ENCODE data around the gene SIGMAR1.
A peak's percentile ranks its signal among the peaks of the same experiment; 100 is the strongest.
"Not testable (repeated sequence)": the region's sequence is repeated elsewhere in the genome, so short reads cannot be mapped to it uniquely, and the experiment has no call there.

SIGMAR1 gene

GRCh38 chr9:34654323-34655051 is 16.9 kb upstream of the SIGMAR1 start:
- DNase-seq (ENCODE audit: low spot score), result no peak

- DNase-seq (ENCODE audit: low spot score), result no peak
These were observed 15.8 kb upstream of the SIGMAR1 start for GRCh38 chr9:34653151-34654072.

GRCh38 chr9:34652602-34653000 is 15.0 kb upstream of the SIGMAR1 start:
- no peak for DNase-seq (ENCODE audit: low spot score)

GRCh38 chr9:34651876-34652601 is 14.5 kb upstream of the SIGMAR1 start, which contains the start of gene IL11RA:
TSS of gene IL11RA (plus strand) at chr9:34652185. CDS start at chr9:34655218, 3,033 bp downstream.
- peak; percentile 63 for DNase-seq (ENCODE audit: low spot score)

- DNase-seq (ENCODE audit: low spot score), result no peak
These were observed 13.7 kb upstream of the SIGMAR1 start for GRCh38 chr9:34651321-34651720.

GRCh38 chr9:34650816-34651215 is 13.2 kb upstream of the SIGMAR1 start:
- DNase-seq (ENCODE audit: low spot score), result no peak

GRCh38 chr9:34648673-34649072 is 11.1 kb upstream of the SIGMAR1 start:
- no peak for DNase-seq (ENCODE audit: low spot score)

GRCh38 chr9:34647651-34648050 is 10.1 kb upstream of the SIGMAR1 start:
- DNase-seq (ENCODE audit: low spot score), result peak; percentile 31

GRCh38 chr9:34647084-34647403 is 9.5 kb upstream of the SIGMAR1 start:
- DNase-seq (ENCODE audit: low spot score), result no peak

GRCh38 chr9:34646211-34647083 is 8.9 kb upstream of the SIGMAR1 start, which contains the start of gene GALT:
TSS of gene GALT (plus strand) at chr9:34646675. CDS start at chr9:34646705, 30 bp downstream.
- peak; percentile 97 for DNase-seq (ENCODE audit: low spot score)

GRCh38 chr9:34644766-34645314 is 7.3 kb upstream of the SIGMAR1 start:
- no peak for DNase-seq (ENCODE audit: low spot score)

GRCh38 chr9:34642679-34643078 is 5.1 kb upstream of the SIGMAR1 start:
- no peak for DNase-seq (ENCODE audit: low spot score)

- DNase-seq (ENCODE audit: low spot score), result not testable (repeated sequence)
These were observed 1.7 kb upstream of the SIGMAR1 start for GRCh38 chr9:34639322-34639721.

- DNase-seq (ENCODE audit: low spot score), result no peak
These were observed 505 bp upstream of the SIGMAR1 start for GRCh38 chr9:34638138-34638445.

- no peak for DNase-seq (ENCODE audit: low spot score)
These were observed 714 bp downstream of the SIGMAR1 start for GRCh38 chr9:34636791-34637355.

- no peak for DNase-seq (ENCODE audit: low spot score)
These were observed 2.0 kb downstream of the SIGMAR1 start for GRCh38 chr9:34635556-34635955.

GRCh38 chr9:34634551-34635248 is 2.9 kb downstream of the SIGMAR1 start:
- DNase-seq (ENCODE audit: low spot score), result no peak

GRCh38 chr9:34633851-34634550 is 3.6 kb downstream of the SIGMAR1 start:
- peak; percentile 79 for DNase-seq (ENCODE audit: low spot score)

GRCh38 chr9:34633166-34633565 is 4.4 kb downstream of the SIGMAR1 start:
- DNase-seq (ENCODE audit: low spot score), result no peak
